Neural cell (in vitro differentiated cells): ENCODE results near the gene PHF8.

ENCODE experiments used
- SMC3 ChIP-seq: fragments of 450-650 bp; conservative IDR thresholded peaks from 2 replicates; pipeline ENCODE4 v1.6.1; 2014; ENCODE audit warnings: antibody characterized with exemption, mild to moderate bottlenecking, moderate library complexity; ENCODE audit not compliant: poor library complexity
- TF ChIP-seq, protein P1 (sequence below): fragments of 450-650 bp; IDR thresholded peaks from 2 replicates; pipeline ENCODE4 v1.5.1; 2014; ENCODE audit warnings: antibody characterized with exemption, mild to moderate bottlenecking, moderate library complexity; ENCODE audit not compliant: poor library complexity, severe bottlenecking

DNA sequence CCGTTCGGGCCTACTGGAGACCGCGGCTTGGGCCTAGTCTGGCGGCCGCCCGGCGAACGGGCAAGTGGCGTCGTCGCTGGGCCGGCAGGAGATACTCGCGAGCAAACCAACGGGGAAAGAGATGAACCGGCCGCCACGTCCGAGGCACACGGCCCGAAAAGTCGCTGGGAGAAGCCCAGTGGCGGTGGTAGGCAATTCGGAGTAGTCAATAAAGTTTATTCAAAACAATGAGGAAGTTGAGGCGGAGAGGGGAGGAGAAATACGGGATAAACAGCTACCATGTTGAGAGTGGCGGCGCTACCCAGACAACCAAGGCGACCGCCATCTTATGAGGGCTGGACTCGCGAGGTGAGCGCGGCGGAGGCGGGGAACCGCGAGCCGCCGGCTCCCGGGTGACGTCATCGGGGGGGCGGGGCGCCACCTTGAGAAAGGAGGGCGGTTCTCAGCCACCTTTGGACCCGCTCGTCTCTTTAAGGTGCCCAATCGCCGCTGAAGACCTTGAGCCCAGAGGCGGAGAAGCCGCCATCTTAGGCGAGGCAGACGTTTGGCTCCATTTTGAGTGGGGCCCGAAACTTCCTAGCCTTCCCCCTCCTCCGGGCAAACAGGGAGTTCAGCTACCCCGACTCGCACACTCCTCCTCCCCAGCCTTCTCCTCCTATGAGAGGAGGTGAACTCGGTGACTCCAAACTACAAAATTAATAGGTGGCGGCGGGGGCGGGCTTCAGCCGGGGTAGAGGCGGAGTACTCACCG, at the start of gene PHF8:
- TF ChIP-seq, protein P1, sequence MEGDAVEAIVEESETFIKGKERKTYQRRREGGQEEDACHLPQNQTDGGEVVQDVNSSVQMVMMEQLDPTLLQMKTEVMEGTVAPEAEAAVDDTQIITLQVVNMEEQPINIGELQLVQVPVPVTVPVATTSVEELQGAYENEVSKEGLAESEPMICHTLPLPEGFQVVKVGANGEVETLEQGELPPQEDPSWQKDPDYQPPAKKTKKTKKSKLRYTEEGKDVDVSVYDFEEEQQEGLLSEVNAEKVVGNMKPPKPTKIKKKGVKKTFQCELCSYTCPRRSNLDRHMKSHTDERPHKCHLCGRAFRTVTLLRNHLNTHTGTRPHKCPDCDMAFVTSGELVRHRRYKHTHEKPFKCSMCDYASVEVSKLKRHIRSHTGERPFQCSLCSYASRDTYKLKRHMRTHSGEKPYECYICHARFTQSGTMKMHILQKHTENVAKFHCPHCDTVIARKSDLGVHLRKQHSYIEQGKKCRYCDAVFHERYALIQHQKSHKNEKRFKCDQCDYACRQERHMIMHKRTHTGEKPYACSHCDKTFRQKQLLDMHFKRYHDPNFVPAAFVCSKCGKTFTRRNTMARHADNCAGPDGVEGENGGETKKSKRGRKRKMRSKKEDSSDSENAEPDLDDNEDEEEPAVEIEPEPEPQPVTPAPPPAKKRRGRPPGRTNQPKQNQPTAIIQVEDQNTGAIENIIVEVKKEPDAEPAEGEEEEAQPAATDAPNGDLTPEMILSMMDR: no peak
- TF ChIP-seq SMC3: peak; percentile 13
